HCT116 (cell line): ENCODE measurements around the gene ERVH48-1. TPM values are rescaled to one million over a fixed set of nuclear protein-coding genes. Genes with fewer than 3 reads are reported as not detected.
A peak's percentile ranks its signal among the peaks of the same experiment; 100 is the strongest.

Experiments used
- ATAC-seq: fragments of 200-7000 bp; cut with Tn5 transposase; 2 replicates; pipeline ENCODE4 v1.9.1; 2020; ENCODE audit warnings: mild to moderate bottlenecking, moderate library complexity
- BruUV-seq: library from RNA; stranded (reverse); fragments of 400-500 nt; replicated peaks from 2 replicates; lab custom pipeline; 2021; lab: Mats Ljungman, UMichigan
- CTCF ChIA-PET: fragments of 300-600 bp; sonication (Branson Sonifier 250); formaldehyde crosslinking; loops from one replicate; lab custom pipeline; 2021; ENCODE audit warnings: antibody characterized with exemption; lab: Charles Lee
- POLR2A ChIA-PET: fragments of 300-600, 350-600 bp; sonication (Branson Sonifier 250); formaldehyde crosslinking; loops from one replicate; lab custom pipeline; 2021; ENCODE audit warnings: antibody characterized with exemption; lab: Charles Lee
- RAD21 ChIA-PET, 2 experiments: fragments of 300-600 bp; sonication (Branson Sonifier 250); formaldehyde crosslinking; loops; one replicate each; lab custom pipeline; 2023; ENCODE audit warnings: low total read pairs in 2 of 2; ENCODE audit not compliant: uncharacterized antibody in 2 of 2, unreplicated experiment in 2 of 2, low non-redundant PET in 1 of 2; lab: Charles Lee
- DNase-seq: peaks from one replicate; pipeline ENCODE4 v3.0.0-alpha.2; 2010; ENCODE audit warnings: low read depth, low spot score
- H2AFZ ChIP-seq: fragments of 200-600 bp; shearing (Covaris generic), sonication (generic); 2 replicates; pipeline ENCODE4 v1.6.1; 2017; ENCODE audit warnings: low read depth, mixed run types, mixed read lengths, antibody characterized with exemption, low read length; ENCODE audit not compliant: poor library complexity, severe bottlenecking
- H3K27ac ChIP-seq: 2 replicates; pipeline ENCODE4 v1.5.1; 2012; ENCODE audit warnings: low read depth, low read length
- H3K27me3 ChIP-seq: fragments of 200-600 bp; sonication (generic); 2 replicates; pipeline ENCODE4 v1.6.1; 2016; ENCODE audit warnings: mixed run types, low read length, mixed read lengths; ENCODE audit not compliant: insufficient read depth
- H3K36me3 ChIP-seq, 2 experiments: fragments of 200-500 bp in 1 of 2; fragments of 200-600 bp in 1 of 2; sonication (Bioruptor generic) in 1 of 2; sonication (generic) in 1 of 2; 2 replicates each; pipeline versions ENCODE4 v1.5.1 to v1.6.1; 2014 to 2016; ENCODE audit warnings: low read length in 2 of 2, inconsistent platforms in 1 of 2, mixed read lengths in 1 of 2, mixed run types in 1 of 2; ENCODE audit not compliant: insufficient read depth in 2 of 2, control insufficient read depth in 1 of 2
- H3K4me1 ChIP-seq, 2 experiments: fragments of 200-600 bp in 1 of 2; sonication (generic) in 1 of 2; 2 replicates each; pipeline versions ENCODE4 v1.5.1 to v1.6.1; 2012 to 2017; ENCODE audit warnings: low read length in 2 of 2, inconsistent platforms in 1 of 2, mild to moderate bottlenecking in 1 of 2, mixed read lengths in 1 of 2, mixed run types in 1 of 2, moderate library complexity in 1 of 2; ENCODE audit not compliant: insufficient read depth in 2 of 2, control insufficient read depth in 1 of 2
- H3K4me2 ChIP-seq: fragments of 200-600 bp; sonication (generic); 2 replicates; pipeline ENCODE4 v1.6.1; 2017; ENCODE audit warnings: mixed run types, low read length, mixed read lengths
- H3K4me3 ChIP-seq, 2 experiments: fragments of 200-600 bp in 1 of 2; sonication (generic) in 1 of 2; replicated peaks in 1 of 2; 2 replicates each; pipeline ENCODE4 v1.5.1; 2011 to 2016; ENCODE audit warnings: low read length in 2 of 2, control low read depth in 1 of 2, low read depth in 1 of 2, mild to moderate bottlenecking in 1 of 2, mixed read lengths in 1 of 2, mixed run types in 1 of 2
- H3K79me2 ChIP-seq: fragments of 200-600 bp; sonication (generic); 2 replicates; pipeline ENCODE4 v1.6.1; 2017; ENCODE audit warnings: mild to moderate bottlenecking, mixed run types, low read length, moderate library complexity, mixed read lengths; ENCODE audit not compliant: insufficient read depth
- H3K9ac ChIP-seq: fragments of 200-600 bp; sonication (generic); 2 replicates; pipeline ENCODE4 v1.6.1; 2016; ENCODE audit warnings: low read length, mixed read lengths
- H3K9me2 ChIP-seq: fragments of 200-600 bp; sonication (generic), shearing (Covaris generic); 2 replicates; pipeline ENCODE4 v1.6.1; 2017; ENCODE audit warnings: mixed run types, mild to moderate bottlenecking, moderate library complexity; ENCODE audit not compliant: insufficient read depth
- H3K9me3 ChIP-seq, 2 experiments: fragments of 200-500 bp in 1 of 2; fragments of 200-600 bp in 1 of 2; sonication (Bioruptor generic) in 1 of 2; sonication (generic) in 1 of 2; 2 replicates each; pipeline ENCODE4 v1.6.1; 2014 to 2017; ENCODE audit warnings: low read length in 2 of 2, mixed read lengths in 2 of 2, inconsistent platforms in 1 of 2, low read depth in 1 of 2, mild to moderate bottlenecking in 1 of 2, mixed run types in 1 of 2, moderate library complexity in 1 of 2; ENCODE audit not compliant: control insufficient read depth in 1 of 2, insufficient read depth in 1 of 2
- H4K20me1 ChIP-seq: fragments of 200-600 bp; sonication (generic), shearing (Covaris generic); 2 replicates; pipeline ENCODE4 v1.6.1; 2017; ENCODE audit warnings: mixed run types, mild to moderate bottlenecking, moderate library complexity; ENCODE audit not compliant: insufficient read depth
- POLR2A ChIP-seq: IDR thresholded peaks from 2 replicates; pipeline ENCODE4 v1.7.0; 2011; ENCODE audit warnings: borderline replicate concordance; ENCODE audit not compliant: insufficient read depth, insufficient read length; ENCODE audit errors: extremely low read depth
- RAD21 ChIP-seq: IDR thresholded peaks from 2 replicates; pipeline ENCODE4 v1.6.1; 2012; ENCODE audit warnings: low read depth, mild to moderate bottlenecking
- REST ChIP-seq: IDR thresholded peaks from 2 replicates; pipeline ENCODE4 v1.6.1; 2012; ENCODE audit warnings: low read depth
- ZFX ChIP-seq: fragments of 450-650 bp; IDR thresholded peaks from 2 replicates; pipeline ENCODE4 v1.6.1; 2017
- intact Hi-C: fragments of 100-400 bp; cut with micrococcal nuclease; formaldehyde crosslinking; loops from 2 replicates; pipeline ENCODE4 v1.10.0; 2022
- total RNA-seq: library from RNA; stranded (reverse); gene quantifications from one replicate; pipeline ENCODE4 v1.2.1, GENCODE V29; 2021; ENCODE audit not compliant: unreplicated experiment

ERVH48-1 gene
- total RNA-seq, 1 experiment from 2014 or later, result not detected

DNA sequence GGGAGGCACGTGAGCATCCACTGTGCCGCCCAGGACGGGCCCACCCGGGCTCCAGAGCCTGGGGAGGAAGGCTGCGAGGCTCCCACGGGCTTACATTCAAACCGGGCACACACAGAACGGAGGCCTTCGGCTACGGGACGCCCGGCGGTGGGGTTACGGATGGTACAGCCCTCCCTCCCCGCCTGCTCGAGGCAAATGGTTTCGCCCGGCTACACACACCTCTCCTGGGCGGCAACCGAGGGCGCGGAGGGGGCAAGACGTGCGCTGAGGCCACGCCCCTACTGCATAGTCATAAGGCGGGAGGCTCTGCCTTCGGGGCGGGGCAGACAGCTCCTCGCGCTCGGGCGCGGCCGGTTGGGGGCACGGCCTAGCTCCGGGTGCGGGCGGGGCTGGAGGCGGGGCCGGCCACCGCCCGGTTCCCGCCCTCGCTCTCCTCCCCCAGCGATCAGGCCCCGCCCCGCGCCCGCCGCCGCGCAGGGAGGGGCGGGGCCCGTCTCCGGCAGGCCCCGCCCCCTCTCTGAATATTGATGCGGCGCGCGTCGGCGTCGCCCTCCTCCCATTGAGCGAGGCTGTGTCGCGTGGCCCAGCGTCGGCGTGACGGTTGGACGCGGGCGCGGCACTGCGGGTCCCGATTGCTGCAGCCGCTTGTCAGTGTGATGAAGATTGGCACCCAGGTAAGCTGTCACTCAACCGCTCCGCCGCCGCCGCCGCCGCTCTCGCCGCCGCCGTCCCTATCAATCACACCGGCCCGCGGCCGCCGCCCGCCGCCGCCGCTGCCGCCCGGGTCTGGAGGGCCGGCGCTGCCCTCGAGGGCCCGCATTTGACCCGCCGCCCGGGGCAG lies 48.8 kb upstream of the ERVH48-1 start, which contains the start of gene PKNOX1 (continued):
- TF ChIP-seq REST (no peak), POLR2A (peak; percentile 31)

GRCh38 chr21:42973309-42973990 lies 48.0 kb upstream of the ERVH48-1 start:
- H2AFZ ChIP-seq, result no peak overlapping the region
- no peaks in the 10 kb centered on the region for H3K9me2 ChIP-seq
- TSS peak; percentile 94 for BruUV-seq
- ChIA-PET RAD21 (interaction anchor here in 1 of 2 experiments (0.6 kb wide), 1 partner anchor 50 kb away, joined by 4 read pairs; no protein-coding TSS in a partner anchor), POLR2A (interaction anchor here (0.9 to 1.3 kb wide), 4 partner anchors 10 to 81 kb away, joined by 3 to 7 read pairs (median 4); partner anchors contain the start of gene NDUFV3), CTCF (no interaction called here)
- H3K27me3 ChIP-seq, result no peaks in the 10 kb centered on the region
- H3K27ac ChIP-seq, result peak overlapping the region; percentile 79
- no peaks in the 10 kb centered on the region for H3K36me3 ChIP-seq
- DNase-seq (no peak), ATAC-seq (peak; percentile 46)
- TF ChIP-seq ZFX (peak; percentile 27; the same call in 1 of the 2 replicates), RAD21 (no peak)
- peak overlapping the region; percentile 95 for H3K4me2 ChIP-seq
- H4K20me1 ChIP-seq, result no peaks in the 10 kb centered on the region
- H3K4me3 ChIP-seq, result peak overlapping the region; percentile 55 to 63
- peak overlapping the region; percentile 78 for H3K9ac ChIP-seq
- peaks cover 21% of the 10 kb centered on the region for H3K79me2 ChIP-seq
- H3K9me3 ChIP-seq, result no peaks in the 10 kb centered on the region
- peaks cover 10 to 22% of the 10 kb centered on the region in 2 experiments; a peak in 3 of 4 replicates for H3K4me1 ChIP-seq
- intact Hi-C loops, result no loop called here
